HEK293T (cell line): ENCODE measurements around the gene SLC39A5.

Experiments
- CTBP1 ChIP-seq: fragments of 450-650 bp; IDR thresholded peaks from 2 replicates; pipeline ENCODE4 v1.6.1; 2016; ENCODE audit warnings: borderline replicate concordance
- FOXA1 ChIP-seq: fragments of 450-650 bp; IDR thresholded peaks from 2 replicates; pipeline ENCODE4 v1.6.1; 2016; ENCODE audit warnings: mild to moderate bottlenecking
- SUZ12 ChIP-seq: fragments of 450-650 bp; IDR thresholded peaks from 2 replicates; pipeline ENCODE4 v1.6.1; 2016; ENCODE audit warnings: mild to moderate bottlenecking

- no peak for TF ChIP-seq SUZ12
- no peak for TF ChIP-seq FOXA1
- no peak for TF ChIP-seq CTBP1
Observed at GRCh38 chr12:56221757-56222530, 7.9 kb upstream of the SLC39A5 start, which contains the start of gene RNF41.
